ENCODE measurements around the gene KLHL10. TPM values are rescaled to one million over a fixed set of nuclear protein-coding genes. Genes with fewer than 3 reads are reported as not detected.

Gene KLHL10
- 0.15 TPM in 1 of 2 replicates, not detected in the other for total RNA-seq

DNA sequence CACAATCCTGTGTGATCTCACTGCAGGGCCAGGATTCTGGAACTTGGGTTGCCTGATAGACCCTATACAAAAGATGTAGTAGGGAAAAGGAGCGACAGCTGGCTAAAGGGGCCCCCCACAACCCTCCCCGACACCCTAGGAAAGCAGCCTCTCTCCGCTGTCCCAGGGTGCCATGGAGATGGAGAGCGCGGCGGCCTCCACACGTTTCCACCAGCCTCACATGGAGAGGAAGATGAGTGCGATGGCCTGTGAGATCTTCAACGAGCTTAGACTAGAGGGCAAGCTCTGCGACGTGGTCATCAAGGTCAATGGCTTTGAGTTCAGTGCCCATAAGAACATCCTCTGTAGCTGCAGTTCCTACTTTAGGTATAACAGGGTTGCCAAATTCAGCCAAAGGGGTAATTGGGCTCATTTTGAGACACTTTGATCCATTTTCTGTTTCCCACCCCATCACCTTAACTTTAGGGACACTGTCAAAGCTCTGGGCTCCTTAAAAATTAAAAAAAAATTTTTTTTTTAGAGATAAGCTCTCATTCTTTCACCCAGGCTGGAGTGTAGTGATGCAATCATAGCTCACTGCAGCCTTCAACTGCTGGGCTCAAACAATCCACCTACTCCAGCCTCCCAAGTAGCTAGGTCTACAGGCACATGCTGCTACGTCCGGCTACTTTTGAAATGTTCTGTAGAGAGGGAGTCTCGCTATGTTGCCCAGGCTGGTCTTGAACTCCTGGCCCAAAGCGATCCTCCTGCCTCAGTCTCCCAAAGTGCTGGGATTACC, at the start of gene KLHL10:
Gene KLHL10 (plus strand): TSS at position 65 of the 778 bp plus-strand sequence. CDS start 108 bp downstream, at position 173.
- DNase-seq (ENCODE audit: low read depth), result no peak

DNA sequence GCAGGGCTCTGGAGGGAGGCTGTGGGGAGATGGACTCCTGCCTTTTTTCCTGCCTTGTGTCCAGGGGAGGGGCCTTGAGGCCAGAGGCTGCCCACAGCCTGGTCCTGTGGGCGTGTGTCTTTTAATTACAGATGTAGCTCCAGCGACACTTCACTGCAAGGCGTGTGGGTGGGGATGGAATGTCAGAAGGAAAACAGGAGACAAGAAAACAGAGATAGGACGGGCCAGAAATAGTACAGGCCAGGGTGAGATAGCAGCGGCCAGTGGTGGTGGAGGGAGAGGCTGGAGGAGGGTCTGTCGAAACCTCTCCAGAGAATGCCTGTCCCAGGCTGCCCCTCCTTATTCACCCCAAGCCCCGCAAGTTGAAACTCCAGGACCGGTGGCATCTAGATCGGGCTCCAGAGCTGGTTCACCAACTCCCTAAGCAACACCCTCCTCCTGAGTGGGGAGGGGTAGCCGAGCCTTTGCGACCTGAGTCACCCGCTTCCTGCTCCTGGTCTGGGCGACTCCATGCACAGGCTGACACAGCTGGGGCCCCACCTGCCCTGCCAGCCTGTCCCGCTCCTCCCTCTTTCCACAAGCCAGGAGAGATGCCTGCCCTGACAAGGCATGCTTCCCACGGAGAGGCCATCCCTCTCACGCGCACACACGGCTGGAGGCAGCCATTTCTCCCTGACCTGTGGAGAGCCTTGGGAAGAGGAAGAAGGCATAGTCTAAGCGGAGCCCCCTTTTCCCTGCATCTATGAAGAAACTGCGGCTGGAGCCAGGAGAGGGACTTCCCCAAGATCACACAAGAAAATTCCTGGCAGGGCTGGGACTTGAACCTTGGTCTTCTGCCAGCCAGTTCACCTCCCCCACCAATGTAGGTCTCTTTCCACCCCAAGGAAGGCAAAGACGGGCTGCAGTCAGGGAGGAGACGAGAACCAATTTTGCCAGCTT, 44.5 kb upstream of the KLHL10 start:
- peak; percentile 84 for DNase-seq (ENCODE audit: low read depth)

DNA sequence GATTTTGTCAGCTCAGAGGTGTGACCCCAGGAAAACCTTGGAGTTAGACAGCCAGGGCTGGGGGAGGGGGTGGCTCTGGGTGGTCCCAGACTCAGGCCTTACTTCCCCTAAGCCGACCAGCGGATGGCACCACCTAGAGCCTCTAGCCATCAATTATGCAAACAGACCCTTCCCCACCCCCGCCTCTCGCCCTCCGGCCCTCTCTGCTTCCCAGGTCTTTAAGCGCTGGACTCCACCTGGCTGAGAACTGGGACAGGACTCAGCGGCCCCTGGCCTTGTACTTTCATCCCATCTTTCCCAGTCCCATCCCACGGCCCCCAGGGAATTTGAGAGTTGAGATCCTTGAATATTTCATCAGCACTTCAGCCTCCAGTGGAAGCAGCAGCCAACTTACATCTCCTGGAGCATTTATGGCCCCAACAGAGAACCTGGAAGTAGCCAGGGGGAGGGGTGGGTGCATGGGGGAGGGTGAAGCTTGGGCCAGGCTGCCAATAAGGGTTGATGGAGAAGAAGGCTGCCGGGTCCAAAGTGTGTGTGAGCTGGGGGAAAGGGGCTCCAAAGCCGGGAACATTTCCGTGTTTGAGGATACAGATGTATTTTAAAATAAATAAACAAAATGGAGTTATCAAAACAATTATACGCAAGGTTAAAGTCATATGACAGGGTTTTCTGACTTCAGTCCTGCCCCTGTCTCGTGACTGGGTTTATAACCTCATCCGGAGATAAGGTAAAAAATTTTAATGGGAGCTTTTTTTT, 43.7 kb upstream of the KLHL10 start:
- DNase-seq (ENCODE audit: low read depth), result no peak

DNA sequence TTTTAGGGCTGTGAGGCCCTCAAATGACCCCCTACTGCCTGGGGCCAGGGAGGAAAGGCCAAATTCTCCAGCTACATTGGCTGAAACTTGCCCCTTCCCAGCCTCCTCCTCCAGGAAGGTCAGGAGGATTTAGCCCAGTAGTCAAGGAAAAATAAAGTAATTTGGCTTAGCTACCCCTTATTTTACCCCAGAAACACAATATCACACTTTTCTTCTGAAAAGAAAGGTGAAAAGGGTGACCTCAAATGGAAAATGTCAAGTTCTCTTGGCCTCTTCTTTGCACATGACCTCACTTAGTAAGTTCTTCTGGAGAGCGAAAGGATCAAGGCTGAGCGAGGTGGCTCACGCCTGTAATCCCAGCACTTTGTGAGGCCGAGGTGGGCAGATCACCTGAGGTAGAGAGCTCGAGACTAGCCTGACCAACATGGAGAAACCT, 43.1 kb upstream of the KLHL10 start:
- DNase-seq (ENCODE audit: low read depth), result no peak

DNA sequence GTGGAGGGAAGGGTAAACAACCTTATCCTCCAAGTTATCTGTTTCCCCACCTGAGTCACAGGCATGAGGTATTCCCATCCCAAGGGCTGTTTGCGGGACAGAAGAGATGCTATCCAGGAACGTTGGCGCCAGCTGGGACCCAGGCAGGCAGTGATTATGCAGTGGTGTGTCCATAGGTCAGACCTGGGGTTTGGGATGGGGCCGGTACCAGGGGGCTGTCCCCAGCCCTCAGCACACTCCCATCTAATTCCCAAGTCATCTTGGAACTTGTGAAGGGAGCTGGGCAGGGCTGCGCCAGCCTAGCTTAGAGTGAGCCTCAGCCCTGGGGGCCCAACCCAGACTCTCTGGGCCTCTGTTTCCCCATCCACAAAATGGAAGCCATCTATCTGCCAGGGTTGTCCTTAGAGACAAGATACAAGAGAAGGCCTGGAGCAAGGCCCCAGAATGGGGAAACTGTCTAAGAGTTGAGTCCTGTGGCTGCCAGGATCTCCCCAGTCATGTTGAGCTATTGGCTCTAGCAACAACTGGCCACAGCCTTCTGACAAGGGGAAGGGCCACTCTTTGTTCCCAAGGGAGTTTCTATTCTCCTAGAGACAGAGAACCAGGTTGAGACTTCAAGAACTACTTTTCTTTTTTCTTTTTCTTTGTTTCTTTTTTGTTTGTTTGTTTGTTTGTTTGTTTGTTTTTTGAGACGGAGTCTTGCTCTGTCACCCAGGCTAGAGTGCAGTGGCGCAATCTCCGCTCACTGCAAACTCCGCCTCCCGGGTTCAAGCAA, 41.3 kb upstream of the KLHL10 start:
- DNase-seq (ENCODE audit: low read depth), result no peak

DNA sequence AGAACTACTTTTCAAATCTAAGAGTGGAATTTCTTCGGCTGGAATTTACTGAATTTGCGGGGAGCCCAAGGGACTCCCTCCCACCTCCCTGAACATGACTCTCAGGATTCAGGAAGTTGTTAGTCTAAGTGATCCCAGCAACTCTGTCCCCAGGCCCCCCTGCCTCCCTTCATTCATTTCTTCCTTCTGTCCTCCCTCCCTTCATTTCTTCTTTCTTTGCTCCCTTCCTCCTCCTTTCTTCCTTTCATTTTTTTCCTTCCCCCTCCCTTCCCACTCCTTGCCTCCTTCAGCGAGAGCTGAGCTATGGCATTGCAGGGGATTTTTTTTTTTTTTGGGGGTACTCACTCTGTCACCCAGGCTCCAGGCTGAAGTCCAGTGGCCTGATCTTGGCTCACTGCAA, 40.2 kb upstream of the KLHL10 start:
- DNase-seq (ENCODE audit: low read depth), result no peak

DNA sequence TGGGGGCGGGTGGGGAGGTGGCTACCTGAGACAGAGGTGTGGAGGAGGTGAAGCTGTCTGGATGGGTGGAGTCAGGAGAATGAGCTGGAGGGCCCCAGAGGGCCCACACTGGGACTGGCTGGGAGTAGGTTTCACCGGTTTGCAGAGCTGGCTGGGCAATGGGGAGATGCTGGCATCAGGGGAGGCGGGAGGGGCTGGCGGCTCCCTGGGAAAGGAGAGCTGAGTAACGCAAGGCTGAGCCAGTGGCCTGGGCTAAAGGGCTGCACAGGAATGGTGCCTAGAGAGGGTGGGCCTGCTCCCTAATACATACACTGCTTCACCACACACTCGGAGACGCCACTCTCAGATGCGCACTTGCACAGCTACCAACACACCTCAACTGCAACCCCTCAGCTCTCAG, 38.3 kb upstream of the KLHL10 start:
- no peak for DNase-seq (ENCODE audit: low read depth)

DNA sequence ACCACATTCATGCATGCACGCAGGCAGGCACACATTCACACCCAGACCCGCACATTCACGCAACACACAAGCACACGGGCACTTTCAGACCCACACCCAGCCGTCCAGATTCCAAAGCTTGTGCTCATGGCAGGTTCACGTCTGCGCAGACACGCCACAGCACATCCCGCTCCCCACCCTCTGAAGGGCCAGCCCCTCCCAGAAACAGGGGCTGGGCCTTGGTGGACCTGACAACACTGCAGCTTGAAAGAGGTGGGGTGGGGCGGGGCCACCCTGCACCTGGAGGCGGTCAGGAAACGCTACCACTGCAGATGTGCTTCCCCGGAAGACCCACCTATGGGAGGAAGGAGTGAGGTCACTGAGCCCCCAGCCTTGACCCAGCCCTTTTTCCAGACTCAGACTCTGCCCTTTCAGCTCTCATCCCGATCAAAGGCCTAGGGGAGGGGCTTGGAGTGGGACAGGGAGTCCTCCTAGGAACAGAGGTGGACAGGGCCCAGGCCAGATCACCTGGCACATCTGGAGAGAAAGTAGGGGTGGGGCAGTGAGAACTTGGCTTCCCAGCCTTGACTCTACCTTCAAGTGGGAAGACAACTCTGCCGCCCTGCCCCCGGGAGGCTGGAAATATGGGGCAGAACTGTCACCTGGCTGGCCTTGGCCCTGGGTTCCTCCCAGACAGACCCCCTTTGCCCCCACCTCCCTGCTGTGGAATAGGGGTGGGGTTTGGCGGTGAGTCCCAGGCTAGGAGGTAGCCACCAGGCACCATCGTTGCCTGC, 36.8 kb upstream of the KLHL10 start:
- peak; percentile 82 for DNase-seq (ENCODE audit: low read depth)

DNA sequence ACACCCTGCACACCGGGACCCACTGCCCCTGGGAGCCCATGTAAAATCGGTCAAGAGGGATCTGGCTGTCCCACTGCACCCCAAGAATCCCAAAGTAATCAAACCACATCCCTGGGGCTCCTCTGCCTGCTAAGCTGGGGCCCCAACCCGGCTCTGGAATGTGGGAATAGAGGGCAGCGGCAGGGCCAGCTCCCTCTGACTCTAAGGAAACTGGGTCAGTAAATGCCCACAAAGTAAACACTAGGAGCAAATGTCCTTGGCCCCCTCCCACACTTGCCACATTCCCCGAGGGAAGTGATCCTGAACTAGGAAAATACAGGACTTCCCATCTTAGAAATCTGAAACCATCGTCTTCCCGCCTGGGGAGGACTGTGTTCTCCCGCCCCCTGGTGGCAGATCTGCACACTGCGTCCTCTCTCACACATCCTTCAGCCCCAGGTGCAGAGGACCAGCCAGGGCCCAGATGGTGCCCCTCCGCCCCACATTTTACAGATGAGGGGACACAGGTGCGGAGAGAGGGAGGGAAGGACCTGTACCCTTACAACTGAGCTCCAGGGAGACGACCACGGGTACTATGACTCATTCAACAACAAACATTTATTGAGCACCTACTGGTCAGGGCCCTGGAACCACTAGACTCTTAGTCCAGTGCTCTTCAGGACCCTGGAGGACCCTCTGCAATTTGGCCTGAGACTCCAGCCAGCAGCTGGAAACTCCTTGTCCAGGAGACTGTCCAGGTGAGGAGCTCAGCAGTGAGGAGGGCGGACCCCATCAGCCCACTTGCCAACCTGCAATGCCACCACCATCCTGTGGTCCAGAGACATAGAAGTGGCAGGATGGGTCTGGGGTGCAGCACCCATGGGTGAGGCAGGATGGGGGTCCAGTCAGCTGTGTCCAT, 36.0 kb upstream of the KLHL10 start:
- peak; percentile 95 for DNase-seq (ENCODE audit: low read depth)

DNA sequence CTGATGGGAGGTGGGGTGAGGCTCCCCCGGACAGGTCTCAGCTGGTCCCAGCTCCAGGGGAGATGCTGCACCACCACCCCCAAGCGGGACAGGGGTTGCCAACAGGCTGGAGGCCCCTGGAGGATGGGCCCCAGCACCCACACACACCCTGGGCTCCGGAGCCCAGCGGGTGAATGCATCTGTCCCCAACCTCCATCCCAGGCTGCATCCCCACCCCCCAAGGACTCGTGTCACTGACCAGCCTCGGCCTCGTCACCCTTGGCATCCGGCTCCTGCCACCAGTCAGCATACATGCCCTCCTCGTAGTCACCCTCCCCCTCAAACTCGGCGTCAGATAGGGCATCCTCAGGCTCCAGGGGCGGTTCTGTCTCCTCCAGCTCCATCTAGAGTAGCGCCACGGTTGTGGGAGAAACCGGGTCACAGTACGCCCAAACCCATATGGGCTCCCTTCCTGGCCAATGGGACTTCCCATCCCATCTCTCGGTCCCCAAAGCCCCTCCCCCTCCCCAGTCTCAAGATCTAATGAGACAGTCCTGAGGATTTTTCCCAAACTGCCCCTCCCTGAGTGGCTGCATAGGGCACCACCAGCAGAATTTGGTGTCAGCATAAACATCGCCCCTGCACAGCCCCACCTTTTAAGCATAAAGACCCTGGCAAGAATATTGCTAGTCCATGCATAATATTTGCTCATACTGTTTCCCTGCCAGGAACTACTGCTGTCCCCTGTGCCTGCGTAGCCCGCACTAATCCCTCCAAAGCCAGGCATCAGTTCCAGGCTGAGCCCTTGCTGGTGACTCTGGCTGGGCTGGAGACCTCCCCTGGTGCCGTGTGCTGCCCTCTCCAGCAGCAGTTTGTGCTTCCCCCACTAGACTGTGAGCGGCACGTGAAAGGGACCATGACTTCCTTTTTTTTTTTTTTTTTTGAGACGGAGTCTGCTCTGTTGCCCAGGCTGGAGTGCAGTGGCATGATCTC, 34.3 kb upstream of the KLHL10 start:
- no peak for DNase-seq (ENCODE audit: low read depth)

DNA sequence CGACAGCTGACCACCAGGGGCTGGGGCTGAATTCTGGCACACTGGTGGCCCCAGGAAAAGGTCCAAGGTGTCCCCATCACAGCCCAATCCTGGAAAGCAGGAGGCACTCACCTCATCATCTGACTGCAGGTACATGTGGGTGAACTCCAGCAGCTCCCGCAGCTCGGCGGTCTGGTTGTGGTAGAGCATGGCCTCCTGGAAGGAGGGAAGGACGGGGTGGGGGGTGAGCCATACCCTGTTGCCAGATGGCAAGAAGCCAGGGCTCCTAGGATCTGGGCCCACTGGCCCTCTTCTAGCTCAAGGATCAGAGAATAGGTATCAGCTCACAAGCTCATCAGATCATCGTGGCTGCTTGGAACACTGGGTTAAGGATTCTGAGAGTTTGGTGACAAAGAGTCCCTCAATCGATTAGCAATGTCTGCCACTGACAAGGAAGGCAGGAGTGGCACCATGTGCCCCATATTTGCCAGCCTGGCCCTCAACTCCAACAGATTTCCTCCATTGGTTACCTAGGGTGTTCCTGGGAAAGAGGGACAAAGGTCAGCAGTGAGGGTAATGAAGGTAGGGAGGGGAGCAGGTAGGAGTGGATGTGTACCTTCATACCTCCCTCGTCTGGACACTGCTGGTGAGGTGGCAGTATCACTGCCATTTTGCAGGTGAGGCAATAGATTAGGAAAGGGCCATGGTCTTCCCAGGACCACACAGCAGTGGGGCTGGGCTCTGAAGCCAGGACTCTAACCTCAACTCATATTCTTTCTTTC, 30.8 kb upstream of the KLHL10 start:
- DNase-seq (ENCODE audit: low read depth), result no peak

DNA sequence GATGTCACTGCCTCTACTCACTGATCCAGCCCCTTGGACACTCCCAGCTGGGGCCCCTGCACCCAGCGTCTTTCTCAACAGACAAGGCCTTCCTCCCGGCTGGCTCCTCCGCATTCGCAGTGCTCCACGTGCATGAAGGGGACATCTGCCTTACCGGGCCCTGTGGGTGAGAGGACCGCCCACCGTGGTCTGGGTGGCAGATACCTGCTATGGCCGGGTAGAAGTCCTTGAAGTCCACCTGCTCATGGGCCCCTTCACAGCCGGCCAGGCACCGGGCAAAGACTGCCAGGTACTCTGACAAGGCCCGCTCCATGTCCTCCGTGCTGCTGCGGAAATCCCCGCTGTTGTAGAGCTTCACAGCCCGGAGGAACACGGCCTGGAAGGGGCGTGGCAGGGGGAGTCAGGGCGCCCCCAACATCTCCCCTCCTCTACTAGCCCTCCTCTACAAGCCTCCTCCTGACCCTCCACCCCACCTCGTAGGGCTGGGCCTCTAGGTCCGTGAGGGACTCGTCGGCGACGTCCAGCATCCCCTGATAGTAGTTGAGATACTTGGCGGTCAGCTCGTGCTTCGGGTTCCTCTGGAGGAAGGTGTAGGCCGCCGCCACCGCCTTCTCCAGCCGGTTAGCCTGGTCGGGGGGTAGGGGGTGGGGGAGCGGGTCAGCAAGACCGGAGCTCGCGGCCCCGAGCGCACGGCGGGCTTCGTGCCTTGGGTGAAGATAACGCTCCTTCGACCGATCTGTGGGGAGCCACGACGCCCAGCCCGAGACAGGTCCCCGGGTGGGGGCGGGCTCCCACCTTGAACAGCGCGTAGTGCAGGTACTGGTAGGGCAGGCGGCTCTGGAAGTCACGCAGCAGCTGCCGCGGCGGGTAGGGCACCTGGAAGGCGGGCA, 26.7 kb upstream of the KLHL10 start:
- no peak for DNase-seq (ENCODE audit: low read depth)

DNA sequence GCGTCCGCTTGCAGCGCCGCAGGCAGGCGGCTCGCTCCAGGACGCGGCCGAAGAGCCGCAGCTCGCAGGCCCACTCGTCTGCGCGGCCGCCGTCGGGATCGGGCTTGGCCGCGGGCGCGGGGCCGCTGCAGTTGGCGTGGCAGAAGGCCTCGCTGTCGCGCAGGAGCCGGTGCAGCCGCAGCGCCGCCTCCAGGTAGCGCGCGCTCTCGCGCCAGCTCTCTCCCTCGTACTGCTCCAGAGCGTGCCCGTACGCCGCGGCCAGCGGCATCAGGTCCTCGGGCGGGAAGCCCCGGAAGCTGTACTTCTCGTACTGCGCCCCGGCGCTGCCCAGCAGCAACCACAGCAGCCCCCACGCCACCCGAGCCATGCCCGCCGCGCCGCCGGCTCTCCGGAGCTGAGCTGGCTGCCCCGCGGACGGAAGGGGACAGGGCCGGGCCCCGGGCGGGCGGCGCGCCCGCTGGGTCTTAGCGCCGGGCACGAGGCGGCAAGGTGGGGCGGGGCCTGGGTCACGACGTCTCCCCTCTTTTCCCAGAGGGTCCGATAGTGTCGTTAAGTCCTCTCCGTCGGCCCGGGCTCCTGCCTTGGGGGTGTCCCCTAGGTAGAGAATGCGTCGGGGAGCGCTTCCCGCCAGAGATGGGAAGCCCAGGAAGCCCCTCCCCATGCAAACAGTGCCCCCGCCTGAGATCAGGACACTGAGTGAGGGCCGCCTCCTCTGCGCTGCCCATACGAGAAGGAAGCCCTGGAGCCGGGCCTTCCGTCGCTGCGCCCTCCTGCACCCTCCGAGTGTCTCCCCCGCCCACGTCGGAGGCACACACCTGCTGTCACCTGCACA, 25.9 kb upstream of the KLHL10 start, which contains the start of gene P3H4:
Gene P3H4 (minus strand): TSS at position 401 of the 832 bp plus-strand sequence. CDS start 34 bp downstream, at position 367.
- DNase-seq (ENCODE audit: low read depth), result peak; percentile 45

DNA sequence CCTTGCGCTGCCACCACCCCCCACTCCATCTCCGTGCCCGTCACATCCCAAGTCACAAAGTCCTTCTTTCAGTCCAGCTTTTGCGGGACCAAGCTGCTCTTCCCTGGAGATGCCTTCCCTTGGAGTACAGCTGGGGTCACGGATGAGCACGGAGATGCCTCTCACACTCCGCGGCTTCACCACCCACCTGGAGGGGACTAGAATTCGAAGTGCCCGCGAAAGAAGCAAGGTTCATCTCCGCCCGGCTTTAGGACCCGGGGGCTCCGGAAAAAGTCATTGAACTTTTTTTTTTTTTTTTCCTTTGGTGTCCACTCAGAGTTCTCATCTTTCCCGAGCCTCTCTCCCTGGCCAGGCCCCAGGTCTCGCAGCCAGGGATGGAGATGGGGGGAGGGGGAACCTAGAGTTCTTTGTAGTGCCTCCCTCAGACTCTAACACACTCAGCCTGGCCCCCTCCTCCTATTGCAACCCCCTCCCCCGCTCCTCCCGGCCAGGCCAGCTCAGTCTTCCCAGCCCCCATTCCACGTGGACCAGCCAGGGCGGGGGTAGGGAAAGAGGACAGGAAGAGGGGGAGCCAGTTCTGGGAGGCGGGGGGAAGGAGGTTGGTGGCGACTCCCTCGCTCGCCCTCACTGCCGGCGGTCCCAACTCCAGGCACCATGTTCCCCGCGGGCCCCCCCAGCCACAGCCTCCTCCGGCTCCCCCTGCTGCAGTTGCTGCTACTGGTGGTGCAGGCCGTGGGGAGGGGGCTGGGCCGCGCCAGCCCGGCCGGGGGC, 25.1 kb upstream of the KLHL10 start, which contains the start of gene FKBP10:
Gene FKBP10 (plus strand): TSS at position 624 of the 771 bp plus-strand sequence. CDS start 31 bp downstream, at position 655.
- DNase-seq (ENCODE audit: low read depth), result peak; percentile 62
